ENCODE results near the gene CACNA2D3.

- no peak for TF ChIP-seq POLR2A (IDR thresholded peaks at IDR 0.05)
- TF ChIP-seq CTCF (IDR thresholded peaks at IDR 0.05) = no peak
- no peak for TF ChIP-seq POLR2AphosphoS5 (IDR thresholded peaks at IDR 0.05)
Measured at GRCh38 chr3:54580453-54580852, 458.1 kb downstream of the CACNA2D3 start.

Measured in transverse colon (tissue), 4 donors.